ENCODE data around the gene MTA1.

- TF ChIP-seq MAX (IDR thresholded peaks at IDR 0.05; ENCODE audit: low read depth, low read length), result no peak
- no peak for TF ChIP-seq CTCF (IDR thresholded peaks at IDR 0.05; ENCODE audit: low read depth, low read length)
Measured at GRCh38 chr14:105470350-105471296, 51.0 kb downstream of the MTA1 start.

All from NB4 (cell line).